Liver (tissue), 9 donors: ENCODE results near the gene FCGR2B. TPM values are rescaled to one million over a fixed set of nuclear protein-coding genes. Genes with fewer than 3 reads are reported as not detected.

Experiments used
- DNase-seq: peaks from one replicate; pipeline ENCODE4 v3.0.0-alpha.2; 2017; ENCODE audit warnings: low spot score
- H3K27ac ChIP-seq, 2 donors: one replicate each; pipeline ENCODE4 v1.7.0; 2013; ENCODE audit warnings: inconsistent platforms in 2 of 2, low read length in 2 of 2, control low read depth in 1 of 2, low read depth in 1 of 2, mild to moderate bottlenecking in 1 of 2
- H3K27me3 ChIP-seq, 4 donors: one replicate each; pipeline versions ENCODE4 v1.6.1 to v1.7.0; 2013; ENCODE audit warnings: low read length in 3 of 4, inconsistent platforms in 1 of 4, mild to moderate bottlenecking in 1 of 4, moderate library complexity in 1 of 4; ENCODE audit not compliant: control insufficient read depth in 4 of 4, insufficient read depth in 4 of 4
- H3K36me3 ChIP-seq, 4 donors: one replicate each; pipeline versions ENCODE4 v1.6.1 to v1.7.0; 2013; ENCODE audit warnings: low read length in 3 of 4, mild to moderate bottlenecking in 3 of 4, low read depth in 1 of 4, moderate library complexity in 1 of 4; ENCODE audit not compliant: control insufficient read depth in 4 of 4, insufficient read depth in 3 of 4
- H3K4me1 ChIP-seq, 4 donors: one replicate each; pipeline versions ENCODE4 v1.6.1 to v1.7.0; 2013; ENCODE audit warnings: low read length in 3 of 4, mild to moderate bottlenecking in 3 of 4, moderate library complexity in 1 of 4; ENCODE audit not compliant: control insufficient read depth in 4 of 4, insufficient read depth in 4 of 4
- H3K4me3 ChIP-seq, 3 donors: one replicate each; pipeline versions ENCODE4 v1.6.1 to v1.7.0; 2013; ENCODE audit warnings: low read length in 3 of 3, control low read depth in 1 of 3, low read depth in 1 of 3, mild to moderate bottlenecking in 1 of 3
- H3K9ac ChIP-seq, 2 donors: one replicate each; pipeline ENCODE4 v1.7.0; 2013; ENCODE audit warnings: low read length in 2 of 2, mild to moderate bottlenecking in 2 of 2, moderate library complexity in 2 of 2, control low read depth in 1 of 2, low read depth in 1 of 2
- H3K9me3 ChIP-seq, 4 donors: one replicate each; pipeline versions ENCODE4 v1.6.1 to v1.7.0; 2013; ENCODE audit warnings: low read length in 3 of 4; ENCODE audit not compliant: control insufficient read depth in 4 of 4
- ATF3 ChIP-seq: IDR thresholded peaks from 2 replicates; pipeline ENCODE4 v1.6.1; 2016; ENCODE audit warnings: antibody characterized with exemption
- CTCF ChIP-seq: fragments of 150-350 bp; IDR thresholded peaks from 2 replicates; pipeline ENCODE4 v1.5.1; 2017; ENCODE audit warnings: improper control_type of control experiment, low read depth, low read length; ENCODE audit not compliant: missing input control
- EGR1 ChIP-seq, 2 donors: IDR thresholded peaks; 2 replicates each; pipeline ENCODE4 v1.6.1; 2016 to 2018; ENCODE audit warnings: antibody characterized with exemption in 2 of 2, low read depth in 2 of 2
- FOXA1 ChIP-seq: IDR thresholded peaks from 2 replicates; pipeline ENCODE4 v1.6.1; 2016; ENCODE audit warnings: antibody characterized with exemption
- FOXA2 ChIP-seq: IDR thresholded peaks from 2 replicates; pipeline ENCODE4 v1.6.1; 2016; ENCODE audit warnings: antibody characterized with exemption
- GABPA ChIP-seq, 2 donors: IDR thresholded peaks in 1 of 2; conservative IDR thresholded peaks in 1 of 2; 2 replicates each; pipeline ENCODE4 v1.6.1; 2016; ENCODE audit warnings: antibody characterized with exemption in 2 of 2, mild to moderate bottlenecking in 1 of 2, moderate library complexity in 1 of 2
- HNF4A ChIP-seq, 2 donors: conservative IDR thresholded peaks; 2 replicates each; pipeline ENCODE4 v1.6.1; 2016; ENCODE audit warnings: antibody characterized with exemption in 2 of 2, mild to moderate bottlenecking in 2 of 2
- HNF4G ChIP-seq: IDR thresholded peaks from 2 replicates; pipeline ENCODE4 v1.6.1; 2016; ENCODE audit warnings: antibody characterized with exemption
- JUND ChIP-seq, 2 donors: IDR thresholded peaks; 2 replicates each; pipeline ENCODE4 v1.6.1; 2016; ENCODE audit warnings: antibody characterized with exemption in 2 of 2
- MAX ChIP-seq: IDR thresholded peaks from 2 replicates; pipeline ENCODE4 v1.6.1; 2016; ENCODE audit warnings: antibody characterized with exemption
- NR2F2 ChIP-seq: IDR thresholded peaks from 2 replicates; pipeline ENCODE4 v1.6.1; 2016; ENCODE audit warnings: antibody characterized with exemption
- RAD21 ChIP-seq, 2 donors: IDR thresholded peaks; 2 replicates each; pipeline ENCODE4 v1.6.1; 2016; ENCODE audit warnings: antibody characterized with exemption in 2 of 2, mild to moderate bottlenecking in 2 of 2
- REST ChIP-seq: IDR thresholded peaks from 2 replicates; pipeline ENCODE4 v1.6.1; 2016; ENCODE audit warnings: antibody characterized with exemption, mild to moderate bottlenecking
- RXRA ChIP-seq, 2 donors: IDR thresholded peaks; 2 replicates each; pipeline ENCODE4 v1.6.1; 2017 to 2018; ENCODE audit warnings: antibody characterized with exemption in 2 of 2, mild to moderate bottlenecking in 1 of 2
- SP1 ChIP-seq: IDR thresholded peaks from 2 replicates; pipeline ENCODE4 v1.6.1; 2018; ENCODE audit warnings: antibody characterized with exemption, mild to moderate bottlenecking
- TAF1 ChIP-seq: conservative IDR thresholded peaks from 2 replicates; pipeline ENCODE4 v1.6.1; 2016; ENCODE audit warnings: antibody characterized with exemption, mild to moderate bottlenecking
- YY1 ChIP-seq: IDR thresholded peaks from 2 replicates; pipeline ENCODE4 v1.6.1; 2016; ENCODE audit warnings: antibody characterized with exemption, mild to moderate bottlenecking
- ZBTB33 ChIP-seq: IDR thresholded peaks from 2 replicates; pipeline ENCODE4 v1.6.1; 2016; ENCODE audit warnings: antibody characterized with exemption
- WGBS: extraction: QIAGEN DNeasy Blood & Tissue Kit; methylation state at CpG from one replicate; pipeline ENCODE4 v1.1.7; 2013; 5-methylcytosine and 5-hydroxymethylcytosine counted together
- polyA plus RNA-seq, 2 donors: library from polyadenylated mRNA; stranded (reverse) in 1 of 2; unstranded in 1 of 2; fragments of 200-250 nt in 1 of 2; fragments of >200 nt in 1 of 2; fragmentation: Nextera tagmentation in 1 of 2; extraction: Ambion mirVana in 1 of 2; gene quantifications; one replicate each; pipeline versions ENCODE4 v1.2.1 to v1.2.3, GENCODE V29; 2013 to 2015
- total RNA-seq, 2 donors: library from RNA; depleted of rRNA; stranded (reverse); fragments of >200 nt; gene quantifications; one replicate each; pipeline ENCODE4 v1.2.3, GENCODE V29; 2014
- donor health status: healthy.
- donor health status: healthy.
- donor health status: healthy.
- donor health status: healthy.
- donor health status: healthy.

FCGR2B gene
- total and polyA plus RNA-seq, 4 donors: 7.9 to 39.5 (median 25.0) TPM

- H3K27ac ChIP-seq: no peak overlapping the region
- TF ChIP-seq ATF3 (no peak), RXRA (IDR thresholded peaks at IDR 0.05) (no peak), EGR1 (IDR thresholded peaks at IDR 0.05; ENCODE audit: low read depth in 2 of 2) (no peak), RAD21 (IDR thresholded peaks at IDR 0.05) (no peak), REST (no peak), ZBTB33 (no peak), MAX (no peak), TAF1 (no peak), SP1 (no peak), CTCF (no peak), YY1 (no peak), JUND (IDR thresholded peaks at IDR 0.05) (no peak), FOXA1 (no peak), HNF4G (no peak), HNF4A (conservative IDR thresholded peaks at IDR 0.05) (no peak), GABPA (IDR thresholded peaks at IDR 0.05 in 1 of 2, conservative IDR thresholded peaks at IDR 0.05 in 1 of 2) (no peak), FOXA2 (no peak), NR2F2 (no peak)
- no peaks in the 10 kb centered on the region for H3K36me3 ChIP-seq
- no peak for DNase-seq
- 83% methylated on average over 2 of the region's 2 CpGs for WGBS
- no peak overlapping the region for H3K4me3 ChIP-seq
- H3K9me3 ChIP-seq: no peaks in the 10 kb centered on the region
- H3K9ac ChIP-seq: no peak overlapping the region
- H3K27me3 ChIP-seq: no peaks in the 10 kb centered on the region
- H3K4me1 ChIP-seq: peaks cover 4 to 24% (median 19%) of the 10 kb centered on the region in 4 donors
Observed at GRCh38 chr1:161676441-161676840, 13.5 kb downstream of the FCGR2B start.
